ENCODE results near the gene ARHGAP6.

DNA sequence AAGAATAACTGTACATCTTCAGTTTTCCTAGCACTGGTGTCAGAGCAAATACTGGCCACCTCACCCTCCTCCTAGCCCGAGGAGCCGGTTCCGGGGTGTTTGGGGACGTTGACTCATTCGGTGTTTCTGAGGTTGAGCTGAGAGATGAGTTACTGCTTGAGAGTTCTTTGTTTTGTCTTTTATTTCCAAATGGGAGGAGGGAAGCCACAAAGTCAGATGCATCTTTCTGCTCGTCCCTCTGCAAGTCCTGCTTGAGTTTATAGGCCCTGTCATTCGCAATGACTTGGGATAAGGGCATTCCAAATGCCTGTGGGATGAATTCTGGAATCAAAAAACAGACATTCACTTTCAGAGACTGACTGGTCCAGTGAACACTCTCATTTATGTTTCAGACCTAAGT is 477.1 kb downstream of the ARHGAP6 start:
- TF ChIP-seq POLR2A (IDR thresholded peaks at IDR 0.05): no peak
- TF ChIP-seq, protein P1, sequence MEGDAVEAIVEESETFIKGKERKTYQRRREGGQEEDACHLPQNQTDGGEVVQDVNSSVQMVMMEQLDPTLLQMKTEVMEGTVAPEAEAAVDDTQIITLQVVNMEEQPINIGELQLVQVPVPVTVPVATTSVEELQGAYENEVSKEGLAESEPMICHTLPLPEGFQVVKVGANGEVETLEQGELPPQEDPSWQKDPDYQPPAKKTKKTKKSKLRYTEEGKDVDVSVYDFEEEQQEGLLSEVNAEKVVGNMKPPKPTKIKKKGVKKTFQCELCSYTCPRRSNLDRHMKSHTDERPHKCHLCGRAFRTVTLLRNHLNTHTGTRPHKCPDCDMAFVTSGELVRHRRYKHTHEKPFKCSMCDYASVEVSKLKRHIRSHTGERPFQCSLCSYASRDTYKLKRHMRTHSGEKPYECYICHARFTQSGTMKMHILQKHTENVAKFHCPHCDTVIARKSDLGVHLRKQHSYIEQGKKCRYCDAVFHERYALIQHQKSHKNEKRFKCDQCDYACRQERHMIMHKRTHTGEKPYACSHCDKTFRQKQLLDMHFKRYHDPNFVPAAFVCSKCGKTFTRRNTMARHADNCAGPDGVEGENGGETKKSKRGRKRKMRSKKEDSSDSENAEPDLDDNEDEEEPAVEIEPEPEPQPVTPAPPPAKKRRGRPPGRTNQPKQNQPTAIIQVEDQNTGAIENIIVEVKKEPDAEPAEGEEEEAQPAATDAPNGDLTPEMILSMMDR (IDR thresholded peaks at IDR 0.05): no peak
